WI38 (cell line): Measurements from ENCODE around the gene CLEC4F.

Source experiments
- H3K4me3 ChIP-seq: 2 replicates; pipeline ENCODE4 v1.5.1; 2011; ENCODE audit warnings: low read depth, mild to moderate bottlenecking, control low read depth, low read length
- CTCF ChIP-seq: IDR thresholded peaks from 2 replicates; pipeline ENCODE4 v1.5.1; 2012; ENCODE audit warnings: low read depth, mild to moderate bottlenecking, control low read depth, low read length

CLEC4F gene

DNA sequence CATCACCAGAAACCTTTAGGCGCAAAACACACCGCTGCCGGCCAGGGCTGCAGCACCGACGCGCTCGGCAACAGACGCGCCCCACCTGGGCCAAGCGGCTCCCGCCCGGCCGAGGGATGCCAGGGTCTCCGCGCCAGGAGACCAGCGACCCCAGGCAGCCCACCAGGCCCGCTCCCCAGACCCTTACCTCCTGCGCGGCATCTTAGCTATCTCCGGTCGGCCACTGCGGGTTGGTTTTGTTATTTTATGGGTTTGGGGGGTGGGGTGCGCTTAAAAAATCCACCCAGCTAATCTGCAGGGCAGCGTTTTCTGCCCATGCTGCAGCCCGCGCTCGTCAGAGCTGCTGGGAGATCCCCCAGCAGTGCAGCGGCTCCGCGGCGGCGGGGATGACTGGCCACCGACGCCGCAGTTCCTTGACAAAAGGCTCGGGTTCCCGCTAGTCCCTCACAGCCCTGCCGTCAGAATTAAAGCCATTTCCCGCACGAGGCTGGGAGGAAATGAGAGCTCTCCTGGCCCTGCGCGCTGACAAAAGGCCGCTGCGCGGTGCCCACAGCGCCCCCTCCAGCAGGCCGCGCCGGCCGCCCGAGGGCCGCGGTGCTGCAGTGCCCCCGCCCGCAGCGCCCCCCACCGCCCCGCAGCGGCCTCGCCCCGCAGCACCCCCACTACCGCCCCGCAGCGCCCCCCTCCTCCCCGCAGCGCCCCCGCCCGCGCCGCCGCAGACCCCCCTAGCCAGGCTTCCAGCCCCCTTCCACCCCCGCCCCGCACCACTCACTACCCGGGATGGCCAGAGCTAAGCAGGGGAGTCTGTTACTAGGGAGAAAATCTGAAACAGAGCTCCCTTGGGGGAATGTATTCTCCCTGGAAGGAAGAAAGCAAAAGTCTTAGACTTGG, 52.5 kb downstream of the CLEC4F start, which contains the start of gene ADD2:
ADD2 (minus strand) TSS at position 502 of the 891 bp plus-strand sequence. CDS start 61,792 bp downstream, outside the sequence.
- H3K4me3 ChIP-seq = no peak within 1 kb of the TSS
- no peak for TF ChIP-seq CTCF

DNA sequence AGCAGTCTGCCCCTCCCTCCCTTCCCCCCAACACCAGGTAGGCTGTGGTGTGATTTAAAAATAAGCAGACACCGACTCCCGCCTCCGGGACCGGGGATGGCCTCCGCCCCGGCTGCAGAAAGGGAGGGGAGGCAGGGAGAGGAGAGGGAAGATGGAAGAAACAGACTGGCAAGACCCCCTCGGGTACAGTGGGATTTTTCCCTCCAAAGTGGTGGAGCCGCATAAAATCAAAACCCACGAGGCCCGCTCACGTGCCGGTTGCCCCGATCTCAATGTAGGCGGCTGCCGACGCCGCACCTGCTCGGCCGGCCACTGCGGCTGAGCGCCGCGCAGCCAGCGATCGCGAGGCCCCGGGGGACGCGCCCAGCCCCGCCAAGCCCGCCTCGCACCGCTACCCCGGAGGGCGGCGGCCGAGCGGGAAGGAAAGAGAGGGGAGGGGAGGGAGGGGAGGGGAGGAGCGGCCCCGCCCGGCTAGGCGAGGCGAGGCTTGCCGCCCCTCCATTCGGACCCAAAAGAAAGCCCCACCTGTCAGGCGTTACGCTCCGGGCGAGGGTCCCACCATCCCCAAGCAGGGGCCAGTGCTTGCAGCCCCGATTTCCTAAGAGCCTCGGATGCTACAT, 53.2 kb downstream of the CLEC4F start:
- no peak overlapping the region for H3K4me3 ChIP-seq

DNA sequence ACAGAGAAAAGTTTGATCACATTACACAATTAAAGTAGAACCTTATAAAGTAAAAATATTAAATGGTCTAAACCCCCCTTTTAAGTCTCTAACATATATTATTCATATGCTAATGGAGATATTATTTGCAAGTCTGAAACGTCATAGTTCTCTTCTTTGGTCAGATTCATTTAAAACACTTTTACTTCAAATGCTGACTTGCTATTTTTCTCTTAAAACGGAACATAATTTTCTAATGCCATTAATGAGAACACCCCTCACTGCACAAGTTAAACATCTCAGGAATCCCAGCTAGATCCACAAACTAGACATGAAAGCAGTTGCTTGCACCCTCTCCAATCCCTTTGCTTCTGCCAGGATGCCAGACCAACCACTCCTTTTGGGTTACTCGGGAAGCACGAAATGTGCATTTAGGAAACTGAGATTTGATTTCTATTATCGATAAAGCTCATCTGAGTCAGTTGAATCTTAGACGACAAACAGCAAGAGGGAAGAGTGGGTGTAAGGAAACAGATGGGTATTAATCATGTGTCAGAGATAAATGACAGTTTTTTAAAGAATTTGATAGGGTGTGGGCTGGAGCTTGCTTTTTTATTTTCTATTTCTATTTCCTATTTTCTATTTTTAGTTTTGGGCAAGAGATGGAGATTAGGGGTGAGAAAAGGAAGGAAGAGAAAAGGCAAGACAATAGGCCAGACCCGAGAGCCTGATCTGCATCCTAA, 53.9 kb downstream of the CLEC4F start:
- no peak overlapping the region for H3K4me3 ChIP-seq
- no peak for TF ChIP-seq CTCF

More for the DNA sequence above, 53.2 kb downstream of the CLEC4F start:
- no peak for TF ChIP-seq CTCF

DNA sequence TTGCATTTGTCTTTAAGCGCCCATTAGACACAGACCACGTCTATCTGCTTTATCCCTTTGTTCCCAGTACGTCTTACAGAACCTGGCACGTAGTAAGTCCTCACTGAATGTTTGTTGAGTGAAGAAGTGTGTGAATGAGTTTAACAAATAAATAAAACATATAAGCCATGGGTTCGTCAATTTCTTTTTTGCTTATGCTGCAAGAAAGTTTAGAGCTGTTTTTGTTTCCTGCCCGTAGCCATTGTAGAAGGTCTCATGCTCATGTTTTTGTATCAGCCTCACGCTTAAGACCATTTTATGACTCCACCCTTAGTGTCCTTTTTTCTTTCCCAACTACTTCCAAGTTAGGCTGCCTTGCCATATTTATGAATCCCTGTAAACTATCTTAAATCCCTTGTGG, 54.9 kb downstream of the CLEC4F start:
- no peak for TF ChIP-seq CTCF
- H3K4me3 ChIP-seq = no peak overlapping the region

- H3K4me3 ChIP-seq = no peak overlapping the region
- TF ChIP-seq CTCF = no peak
Observed at GRCh38 chr2:70759446-70759845, 61.0 kb downstream of the CLEC4F start.
